Omental fat pad (tissue), 4 donors: Measurements from ENCODE around the gene UTS2. TPM values are rescaled to one million over a fixed set of nuclear protein-coding genes. Genes with fewer than 3 reads are reported as not detected.

ENCODE experiments used
- ATAC-seq: fragments of 150-250 bp; one replicate; pipeline ENCODE4 v1.9.1; 2016; ENCODE audit warnings: mild to moderate bottlenecking, moderate library complexity; ENCODE audit not compliant: low FRiP score
- DNase-seq: peaks from one replicate; pipeline ENCODE4 v3.0.0-alpha.2; 2019; ENCODE audit warnings: low spot score
- total RNA-seq, 4 donors: library from RNA; depleted of rRNA; stranded (reverse); fragments of >200 nt; gene quantifications; one replicate each; pipeline ENCODE4 v1.1.0, GENCODE V29; 2016
- TF ChIP-seq, protein P1 (sequence below), 3 donors: fragments of 450-650 bp; IDR thresholded peaks; one replicate each; pipeline ENCODE4 v1.5.1; 2016 to 2017; ENCODE audit warnings: antibody characterized with exemption in 3 of 3, mild to moderate bottlenecking in 3 of 3, moderate library complexity in 2 of 3

Gene UTS2
- total RNA-seq, 4 donors from 2014 or later, result 0.65 TPM; not detected in 3

DNA sequence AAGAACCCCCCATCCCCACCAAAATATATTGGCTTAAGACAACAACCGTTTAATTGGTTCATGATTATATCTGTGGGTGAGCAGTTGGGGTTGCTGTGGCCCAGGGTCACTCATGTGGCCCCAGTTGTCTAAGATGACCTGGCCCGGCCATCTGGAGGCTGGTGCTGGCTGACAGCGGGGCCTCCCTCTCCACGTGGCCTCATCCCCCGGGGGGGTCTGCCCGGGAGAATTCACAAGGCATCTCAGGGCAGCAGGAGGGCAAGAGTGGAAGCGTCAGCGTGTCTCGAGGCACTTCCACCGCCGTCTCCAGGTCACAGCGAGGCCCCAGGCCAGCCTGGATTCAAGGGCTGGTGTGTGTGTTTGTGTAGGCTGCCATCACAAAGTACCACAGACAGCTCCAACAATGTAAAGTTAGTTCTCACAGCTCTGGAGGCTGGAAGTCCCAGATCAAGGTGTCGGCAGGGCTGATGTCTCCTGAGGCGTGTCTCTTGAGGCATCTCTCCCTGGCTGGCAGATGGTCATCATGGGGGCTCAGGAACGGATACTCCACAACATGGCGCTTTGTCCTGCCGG, 11.0 kb upstream of the UTS2 start:
- TF ChIP-seq, protein P1, sequence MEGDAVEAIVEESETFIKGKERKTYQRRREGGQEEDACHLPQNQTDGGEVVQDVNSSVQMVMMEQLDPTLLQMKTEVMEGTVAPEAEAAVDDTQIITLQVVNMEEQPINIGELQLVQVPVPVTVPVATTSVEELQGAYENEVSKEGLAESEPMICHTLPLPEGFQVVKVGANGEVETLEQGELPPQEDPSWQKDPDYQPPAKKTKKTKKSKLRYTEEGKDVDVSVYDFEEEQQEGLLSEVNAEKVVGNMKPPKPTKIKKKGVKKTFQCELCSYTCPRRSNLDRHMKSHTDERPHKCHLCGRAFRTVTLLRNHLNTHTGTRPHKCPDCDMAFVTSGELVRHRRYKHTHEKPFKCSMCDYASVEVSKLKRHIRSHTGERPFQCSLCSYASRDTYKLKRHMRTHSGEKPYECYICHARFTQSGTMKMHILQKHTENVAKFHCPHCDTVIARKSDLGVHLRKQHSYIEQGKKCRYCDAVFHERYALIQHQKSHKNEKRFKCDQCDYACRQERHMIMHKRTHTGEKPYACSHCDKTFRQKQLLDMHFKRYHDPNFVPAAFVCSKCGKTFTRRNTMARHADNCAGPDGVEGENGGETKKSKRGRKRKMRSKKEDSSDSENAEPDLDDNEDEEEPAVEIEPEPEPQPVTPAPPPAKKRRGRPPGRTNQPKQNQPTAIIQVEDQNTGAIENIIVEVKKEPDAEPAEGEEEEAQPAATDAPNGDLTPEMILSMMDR (IDR thresholded peaks at IDR 0.05), result no peak
- DNase-seq, result no peak
- ATAC-seq, result no peak

DNA sequence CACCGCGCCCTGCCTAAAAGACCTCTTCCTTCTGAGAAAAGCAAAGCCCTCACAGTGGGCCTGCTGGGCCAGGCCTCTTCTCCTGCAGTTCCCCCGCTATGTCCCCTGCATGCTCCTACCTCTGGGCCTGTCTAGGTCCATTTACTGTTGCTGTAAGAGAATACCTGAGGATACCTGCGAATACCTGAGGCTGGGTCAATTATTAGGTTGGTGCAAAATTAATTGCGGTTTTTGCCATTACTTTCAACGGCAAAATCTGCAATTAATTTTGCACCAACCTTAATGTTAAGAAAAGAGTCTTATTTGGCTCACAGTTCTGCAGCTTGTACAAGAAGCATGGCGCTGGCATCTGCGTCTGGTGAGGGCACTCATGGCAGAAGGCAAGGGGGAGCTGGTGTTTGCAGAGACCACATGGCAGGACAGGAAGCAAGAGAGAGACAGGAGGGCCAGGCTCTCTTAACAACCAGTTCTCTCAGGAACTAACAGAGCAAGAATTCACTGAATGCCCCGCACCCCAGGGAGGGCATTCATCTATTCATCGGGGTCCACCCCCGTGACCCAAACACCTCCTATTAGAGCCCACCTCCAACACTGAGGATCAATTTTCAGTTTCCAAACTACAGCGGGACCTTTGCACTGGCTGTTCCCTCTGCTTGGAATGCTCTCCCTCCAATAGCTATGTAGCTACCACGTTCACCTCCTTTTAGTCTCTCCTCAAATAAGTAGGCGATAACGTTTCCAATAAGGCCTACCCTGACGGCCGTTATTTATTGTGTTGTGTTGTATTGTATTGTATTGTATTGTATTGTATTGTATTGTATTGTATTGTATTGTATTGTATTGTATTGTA, 9.6 kb upstream of the UTS2 start:
- ATAC-seq (no peak), DNase-seq (no peak)
- TF ChIP-seq, protein P1 (IDR thresholded peaks at IDR 0.05), result no peak

DNA sequence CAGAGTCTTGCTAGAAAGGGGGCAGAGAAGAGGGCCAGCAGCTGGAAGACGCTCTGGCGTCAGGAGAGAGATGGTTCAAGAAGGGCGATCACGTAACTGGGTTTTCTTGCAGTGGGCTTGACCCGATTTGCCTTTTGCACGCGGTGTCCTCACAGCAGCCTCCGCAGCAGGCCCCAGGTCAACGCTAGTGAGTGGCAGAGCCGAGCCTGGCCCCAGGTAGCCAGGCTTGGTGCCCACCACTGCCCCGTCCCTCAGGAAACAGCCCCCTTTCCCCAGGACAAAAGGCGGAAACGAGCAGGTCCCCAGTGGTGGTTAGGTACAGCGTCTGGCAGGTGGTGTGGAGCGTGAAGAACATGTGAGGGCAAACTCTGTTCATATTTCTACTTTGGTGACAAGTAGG, 8.6 kb upstream of the UTS2 start:
- ATAC-seq, result no peak
- DNase-seq, result no peak
- TF ChIP-seq, protein P1 (IDR thresholded peaks at IDR 0.05), result no peak

DNA sequence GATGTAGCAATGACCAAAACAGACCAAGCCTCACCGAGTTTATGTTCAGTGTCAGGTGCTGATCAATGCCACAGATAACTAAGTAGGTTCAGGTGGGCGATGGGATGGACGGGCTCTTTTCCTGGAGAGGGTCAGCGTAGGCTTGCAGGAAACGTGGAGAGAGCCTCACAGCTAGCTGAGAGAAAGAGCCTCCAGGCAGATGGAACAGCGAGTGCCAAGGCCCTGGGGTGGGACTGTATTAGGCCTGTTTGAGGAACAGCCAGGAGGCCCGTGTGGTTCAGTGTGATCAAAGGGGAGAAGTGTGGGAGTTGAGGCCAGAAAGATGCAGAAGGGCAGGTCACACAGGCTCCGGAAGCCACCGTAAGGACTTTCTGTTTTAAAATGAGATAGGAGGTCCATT, 7.3 kb upstream of the UTS2 start:
- TF ChIP-seq, protein P1 (IDR thresholded peaks at IDR 0.05), result no peak
- no peak for DNase-seq
- ATAC-seq, result no peak

DNA sequence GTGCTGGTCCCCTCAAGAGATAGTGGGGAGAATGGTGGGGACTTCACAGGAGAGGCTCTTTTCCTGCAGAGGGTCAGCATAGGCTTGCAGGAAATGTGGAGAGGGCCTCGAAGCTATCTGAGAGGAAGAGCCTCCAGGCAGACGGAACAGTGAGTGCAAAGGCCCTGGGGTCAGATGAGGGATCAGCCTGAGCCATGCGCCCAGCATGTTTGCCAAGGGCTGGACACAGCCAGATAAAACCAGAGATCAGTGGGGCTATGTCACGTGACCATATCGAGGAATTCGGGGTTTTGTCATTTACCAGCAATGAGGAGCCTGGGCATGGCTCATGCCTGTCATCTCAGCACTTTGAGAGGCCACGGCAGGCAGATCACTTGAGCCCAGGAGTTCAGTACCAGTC, 6.5 kb upstream of the UTS2 start:
- no peak for ATAC-seq
- TF ChIP-seq, protein P1 (IDR thresholded peaks at IDR 0.05), result no peak
- DNase-seq, result no peak

DNA sequence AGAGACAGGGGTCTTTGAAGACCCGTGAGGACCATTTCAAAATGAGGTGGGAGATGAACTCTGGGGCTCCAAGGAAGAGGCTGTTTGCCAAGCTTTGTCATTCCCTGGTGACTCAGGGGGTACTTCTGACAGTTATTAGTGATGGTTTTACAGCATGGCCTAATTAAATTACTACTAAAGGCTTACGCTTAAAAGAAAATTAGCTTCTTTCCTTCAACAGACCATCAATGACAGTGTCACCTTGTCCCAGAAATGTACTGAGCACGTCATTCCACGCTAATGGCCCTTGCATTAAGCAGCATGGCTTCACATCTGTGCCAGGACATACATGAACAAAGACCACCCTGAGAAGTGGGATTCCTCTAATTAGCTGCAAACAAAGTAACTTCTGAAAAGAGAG, 5.1 kb upstream of the UTS2 start:
- DNase-seq, result no peak
- TF ChIP-seq, protein P1 (IDR thresholded peaks at IDR 0.05), result no peak
- no peak for ATAC-seq

DNA sequence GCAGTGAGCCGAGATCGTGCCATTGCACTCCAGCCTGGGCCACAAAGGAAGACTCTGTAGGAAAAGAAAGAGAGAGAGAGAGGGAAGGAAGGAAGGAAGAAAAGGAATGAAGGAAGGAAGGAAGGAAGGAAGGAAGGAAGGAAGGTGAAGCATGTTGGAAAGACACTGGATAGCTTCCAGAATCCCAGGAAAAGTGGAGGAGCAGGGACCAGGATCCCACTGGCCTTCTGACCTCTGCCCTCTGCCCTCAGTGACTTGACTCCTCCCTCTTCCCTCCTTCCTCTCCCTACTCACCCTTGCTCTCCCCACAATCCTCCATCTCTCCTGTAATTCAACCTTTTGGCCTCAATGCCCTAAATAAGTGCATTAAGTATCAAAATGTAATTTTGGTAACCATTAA, 4.1 kb upstream of the UTS2 start:
- TF ChIP-seq, protein P1 (IDR thresholded peaks at IDR 0.05), result no peak
- ATAC-seq, result no peak
- no peak for DNase-seq
